Skin of body (tissue), 2 donors: ENCODE measurements around the gene FHIT. TPM values are rescaled to one million over a fixed set of nuclear protein-coding genes. Genes with fewer than 3 reads are reported as not detected.

ENCODE experiments used
- DNase-seq: peaks from one replicate; lab custom pipeline; 2025; lab: John Stamatoyannopoulos, UW
- total RNA-seq: library from RNA; depleted of rRNA; stranded (reverse); fragments of >200 nt; gene quantifications from one replicate; pipeline ENCODE4 v1.2.3, GENCODE V29; 2014

The FHIT gene
- total RNA-seq, 1 donor from 2014 or later, result 8.9 TPM

GRCh38 chr3:60504827-60505457 lies 746.3 kb downstream of the FHIT start:
- DNase-seq, result no peak

- no peak for DNase-seq
Measured at GRCh38 chr3:60501314-60501713, 749.9 kb downstream of the FHIT start.

- DNase-seq, result peak; percentile 1
Measured at GRCh38 chr3:60497902-60498301, 753.4 kb downstream of the FHIT start.

GRCh38 chr3:60490992-60491391 lies 760.3 kb downstream of the FHIT start:
- no peak for DNase-seq

GRCh38 chr3:60475096-60475495 lies 776.2 kb downstream of the FHIT start:
- no peak for DNase-seq

- no peak for DNase-seq
Measured at GRCh38 chr3:60469481-60469880, 781.8 kb downstream of the FHIT start.

- DNase-seq, result no peak
Measured at GRCh38 chr3:60463685-60464084, 787.6 kb downstream of the FHIT start.

GRCh38 chr3:60461267-60461666 lies 790.0 kb downstream of the FHIT start:
- DNase-seq, result no peak

- DNase-seq, result no peak
Measured at GRCh38 chr3:60456180-60456579, 795.1 kb downstream of the FHIT start.

GRCh38 chr3:60453326-60453725 lies 797.9 kb downstream of the FHIT start:
- no peak for DNase-seq

GRCh38 chr3:60448696-60449095 lies 802.6 kb downstream of the FHIT start:
- DNase-seq, result peak; percentile 44

- no peak for DNase-seq
Measured at GRCh38 chr3:60445446-60445845, 805.8 kb downstream of the FHIT start.

- no peak for DNase-seq
Measured at GRCh38 chr3:60444898-60445437, 806.3 kb downstream of the FHIT start.

- no peak for DNase-seq
Measured at GRCh38 chr3:60440869-60441268, 810.4 kb downstream of the FHIT start.

- no peak for DNase-seq
Measured at GRCh38 chr3:60435941-60436650, 815.2 kb downstream of the FHIT start.

GRCh38 chr3:60434950-60435349 lies 816.3 kb downstream of the FHIT start:
- no peak for DNase-seq

GRCh38 chr3:60434323-60434722 lies 816.9 kb downstream of the FHIT start:
- DNase-seq, result no peak

- no peak for DNase-seq
Measured at GRCh38 chr3:60431599-60431958, 819.7 kb downstream of the FHIT start.

GRCh38 chr3:60430205-60430604 lies 821.0 kb downstream of the FHIT start:
- DNase-seq, result no peak

- no peak for DNase-seq
Measured at GRCh38 chr3:60427109-60427508, 824.1 kb downstream of the FHIT start.

GRCh38 chr3:60424942-60425341 lies 826.3 kb downstream of the FHIT start:
- no peak for DNase-seq

GRCh38 chr3:60424034-60424433 lies 827.2 kb downstream of the FHIT start:
- DNase-seq, result no peak

GRCh38 chr3:60423556-60423955 lies 827.7 kb downstream of the FHIT start:
- DNase-seq, result no peak
